Stomach (tissue), 9 donors: ENCODE data around the gene KCNQ1. TPM values are rescaled to one million over a fixed set of nuclear protein-coding genes. Genes with fewer than 3 reads are reported as not detected.

Experiments
- DNase-seq, 2 donors: peaks; one replicate each; pipeline versions ENCODE4 v3.0.0 to v3.0.0-alpha.2; 2013 to 2019
- H3K27ac ChIP-seq, 5 donors: fragments of 200-600 bp in 4 of 5; sonication (generic) in 4 of 5; one replicate each; pipeline ENCODE4 v1.5.1; 2013 to 2019; ENCODE audit warnings: mild to moderate bottlenecking in 1 of 5, moderate library complexity in 1 of 5
- H3K27me3 ChIP-seq, 3 donors: fragments of 200-600 bp; sonication (generic); one replicate each; pipeline ENCODE4 v1.5.1; 2017 to 2019; ENCODE audit warnings: mixed run types in 1 of 3
- H3K36me3 ChIP-seq, 4 donors: fragments of 200-600 bp; sonication (generic); 1 replicate in 3 of 4; 2 replicates in 1 of 4; pipeline ENCODE4 v1.5.1; 2016 to 2019
- H3K4me1 ChIP-seq, 4 donors: fragments of 200-600 bp; sonication (generic); one replicate each; pipeline ENCODE4 v1.5.1; 2016 to 2019
- H3K4me3 ChIP-seq, 4 donors: fragments of 200-600 bp; sonication (generic) in 3 of 4; one replicate each; pipeline ENCODE4 v1.5.1; 2016 to 2019; ENCODE audit warnings: mild to moderate bottlenecking in 1 of 4
- H3K9me3 ChIP-seq, 4 donors: fragments of 200-600 bp; sonication (generic); one replicate each; pipeline ENCODE4 v1.5.1; 2016 to 2019
- EP300 ChIP-seq: sonication (generic); formaldehyde crosslinking; IDR thresholded peaks from one replicate; pipeline ENCODE4 v1.6.1; 2017; ENCODE audit warnings: antibody characterized with exemption
- POLR2A ChIP-seq, 4 donors: fragments of 450-650 bp; IDR thresholded peaks; one replicate each; pipeline ENCODE4 v1.6.1; 2016; ENCODE audit warnings: antibody characterized with exemption in 4 of 4, control low read depth in 2 of 4, mild to moderate bottlenecking in 1 of 4, moderate library complexity in 1 of 4
- POLR2AphosphoS5 ChIP-seq, 3 donors: sonication (generic); formaldehyde crosslinking; IDR thresholded peaks; one replicate each; pipeline ENCODE4 v1.6.1; 2016; ENCODE audit warnings: antibody characterized with exemption in 3 of 3
- WGBS, 5 donors: extraction: QIAGEN DNeasy Blood & Tissue Kit in 3 of 5; methylation state at CpG; one replicate each; pipeline versions ENCODE4 v1.1.5 to v1.1.7; 2013 to 2018; 5-methylcytosine and 5-hydroxymethylcytosine counted together
- intact Hi-C: fragments of 100-400 bp; cut with DNase I; formaldehyde crosslinking; loops from one replicate; pipeline ENCODE4 v1.15.1; 2023; ENCODE audit warnings: low total_unique reads
- polyA plus RNA-seq, 3 donors: library from polyadenylated mRNA; stranded (reverse); fragments of 200-250 nt; gene quantifications; one replicate each; pipeline ENCODE4 v1.2.3, GENCODE V29; 2013
- total RNA-seq, 5 donors: library from RNA; depleted of rRNA; stranded (reverse); fragments of >200 nt; gene quantifications; one replicate each; pipeline versions ENCODE4 v1.1.0 to v1.2.3, GENCODE V29; 2014 to 2016
- TF ChIP-seq, protein P1 (sequence below), 7 experiments: fragments of 450-650 bp in 4 of 7; fragments of 200-600 bp in 3 of 7; sonication (generic) in 3 of 7; IDR thresholded peaks; one replicate each; pipeline ENCODE4 v1.5.1; 2016 to 2019; ENCODE audit warnings: antibody characterized with exemption in 7 of 7, control low read depth in 2 of 7, mild to moderate bottlenecking in 1 of 7
- donor health status: healthy with polysubstance abuse.
- donor health status: Bipolar disorder and iron deficiency.
- donor health status: healthy.

KCNQ1 gene
- total and polyA plus RNA-seq, 8 donors = 12.1 to 155 (median 49.0) TPM

DNA sequence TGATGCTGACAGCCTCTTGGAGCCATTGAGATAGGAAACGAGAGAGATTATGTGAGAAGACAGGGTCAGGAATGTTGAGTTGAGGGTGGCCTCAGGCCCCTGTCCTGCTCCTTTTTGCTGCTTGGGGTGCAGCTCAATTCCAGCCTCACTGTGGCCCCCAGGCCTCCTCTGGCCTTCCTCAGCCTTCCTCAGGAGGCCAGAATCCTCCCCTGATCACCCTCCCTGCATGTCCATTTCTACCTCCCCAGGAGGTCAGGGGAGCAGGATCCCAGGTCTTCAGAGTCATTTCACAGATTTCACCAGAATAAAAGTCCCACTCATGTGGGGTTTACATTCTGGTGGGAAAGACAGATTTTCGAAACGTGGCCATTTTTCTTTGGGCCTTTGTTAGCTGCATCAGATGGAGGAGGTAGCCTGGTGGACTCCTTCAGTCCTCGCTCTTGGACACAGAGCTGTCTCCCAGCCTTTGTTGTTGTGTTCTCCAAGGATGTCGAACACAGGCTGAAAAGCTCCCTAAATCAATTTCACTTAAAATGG lies 257.2 kb downstream of the KCNQ1 start:
- Histone ChIP-seq H3K27me3 (no peaks in the 10 kb centered on the region), H3K9me3 (no peaks in the 10 kb centered on the region), H3K36me3 (no peaks in the 10 kb centered on the region), H3K4me1 (peaks cover 0 to 47% (median 26%) of the 10 kb centered on the region in 4 donors), H3K27ac (peak overlapping the region in 1 of 5 donors; percentile 89), H3K4me3 (no peak overlapping the region)
- TF ChIP-seq, protein P1, sequence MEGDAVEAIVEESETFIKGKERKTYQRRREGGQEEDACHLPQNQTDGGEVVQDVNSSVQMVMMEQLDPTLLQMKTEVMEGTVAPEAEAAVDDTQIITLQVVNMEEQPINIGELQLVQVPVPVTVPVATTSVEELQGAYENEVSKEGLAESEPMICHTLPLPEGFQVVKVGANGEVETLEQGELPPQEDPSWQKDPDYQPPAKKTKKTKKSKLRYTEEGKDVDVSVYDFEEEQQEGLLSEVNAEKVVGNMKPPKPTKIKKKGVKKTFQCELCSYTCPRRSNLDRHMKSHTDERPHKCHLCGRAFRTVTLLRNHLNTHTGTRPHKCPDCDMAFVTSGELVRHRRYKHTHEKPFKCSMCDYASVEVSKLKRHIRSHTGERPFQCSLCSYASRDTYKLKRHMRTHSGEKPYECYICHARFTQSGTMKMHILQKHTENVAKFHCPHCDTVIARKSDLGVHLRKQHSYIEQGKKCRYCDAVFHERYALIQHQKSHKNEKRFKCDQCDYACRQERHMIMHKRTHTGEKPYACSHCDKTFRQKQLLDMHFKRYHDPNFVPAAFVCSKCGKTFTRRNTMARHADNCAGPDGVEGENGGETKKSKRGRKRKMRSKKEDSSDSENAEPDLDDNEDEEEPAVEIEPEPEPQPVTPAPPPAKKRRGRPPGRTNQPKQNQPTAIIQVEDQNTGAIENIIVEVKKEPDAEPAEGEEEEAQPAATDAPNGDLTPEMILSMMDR (IDR thresholded peaks at IDR 0.05) = no peak
- WGBS, 5 donors = 94 to 98% (median 96%) methylated on average over 5 of the region's 5 CpGs
- DNase-seq = no peak
- intact Hi-C loops = loop anchor here (10.0 kb wide), 1 partner anchor 173 kb away; no protein-coding TSS in a partner anchor

DNA sequence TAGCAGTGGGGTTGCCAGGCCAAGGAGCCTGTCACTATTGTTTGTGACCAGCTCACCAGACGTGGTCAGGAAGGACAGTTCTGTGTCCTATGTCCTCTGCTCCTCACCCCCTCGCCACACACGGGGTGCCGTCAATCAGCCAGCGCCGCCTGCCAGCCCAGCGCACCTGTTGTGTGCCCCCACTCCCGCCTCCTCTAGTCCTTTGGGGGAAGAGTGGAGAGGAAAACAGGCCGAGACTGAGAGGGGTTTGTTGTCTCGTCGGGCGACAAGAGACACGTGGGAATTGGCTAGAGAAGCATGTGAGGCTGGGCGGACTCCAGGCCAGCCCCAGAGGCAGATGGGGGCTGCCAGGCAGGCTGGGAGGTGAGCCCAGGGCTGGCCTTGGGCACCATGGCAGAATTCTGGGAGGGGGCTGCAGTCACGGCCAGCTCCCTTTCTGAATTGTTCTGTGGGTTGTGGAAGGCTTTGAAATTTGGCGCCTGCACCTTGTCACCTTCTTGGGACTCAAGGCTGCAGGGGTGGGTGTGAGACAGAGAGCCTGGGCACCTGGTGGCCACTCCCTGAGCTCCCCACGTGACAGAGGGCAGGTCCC lies 258.1 kb downstream of the KCNQ1 start:
- H3K27me3 ChIP-seq = no peaks in the 10 kb centered on the region
- TF ChIP-seq EP300 (no peak), POLR2AphosphoS5 (IDR thresholded peaks at IDR 0.05) (no peak), POLR2A (IDR thresholded peaks at IDR 0.05) (no peak)
- TF ChIP-seq, protein P1 (IDR thresholded peaks at IDR 0.05) = no peak
- no peak overlapping the region for H3K4me3 ChIP-seq
- no peak for DNase-seq
- peak overlapping the region in 1 of 5 donors; percentile 0 for H3K27ac ChIP-seq
- peaks cover 0 to 44% (median 23%) of the 10 kb centered on the region in 4 donors for H3K4me1 ChIP-seq
- no peaks in the 10 kb centered on the region for H3K36me3 ChIP-seq
- WGBS, 5 donors = 79 to 90% (median 89%) methylated on average over 14 to 17 of the region's 17 CpGs
- intact Hi-C loops = loop anchor here (10.0 kb wide), 1 partner anchor 172 kb away; no protein-coding TSS in a partner anchor
- H3K9me3 ChIP-seq = no peaks in the 10 kb centered on the region

DNA sequence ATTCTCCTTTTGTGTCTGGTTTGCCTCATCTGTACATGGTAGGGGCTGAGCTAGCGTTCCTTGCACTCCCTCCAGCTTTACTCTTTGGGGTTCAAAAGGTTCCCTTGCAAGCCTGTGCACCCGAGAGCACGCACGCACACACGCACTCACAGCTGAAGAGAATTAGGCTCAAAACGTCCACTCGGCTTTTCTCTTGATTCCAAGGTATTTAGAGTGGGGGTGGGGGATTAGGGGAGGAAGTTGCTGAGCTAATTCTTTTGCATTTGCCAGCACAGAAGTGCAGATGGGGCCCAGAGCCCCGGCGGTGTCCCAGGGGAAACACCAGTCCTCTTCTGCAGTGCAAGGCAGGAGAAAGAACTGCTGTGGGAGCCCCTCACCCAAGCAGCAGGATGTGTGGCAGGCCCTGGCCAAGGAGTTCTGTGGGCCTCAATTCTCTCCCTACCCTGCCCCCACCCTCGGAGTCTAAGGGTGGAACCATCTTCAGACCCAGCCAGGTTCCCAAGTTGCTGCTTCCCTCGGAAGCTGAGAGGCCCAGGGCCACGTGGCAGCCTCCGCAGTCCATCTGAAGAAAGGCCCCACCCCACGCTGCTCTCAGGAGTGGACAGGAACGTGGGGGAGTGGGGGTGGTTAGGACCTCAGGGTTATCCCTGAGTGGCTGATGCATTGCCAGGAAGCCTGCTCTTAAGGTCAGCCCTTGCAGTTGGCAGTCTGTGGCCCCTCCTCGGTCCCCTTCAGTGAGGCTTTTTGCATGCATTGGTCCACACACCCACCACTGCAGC lies 258.7 kb downstream of the KCNQ1 start:
- no peaks in the 10 kb centered on the region for H3K9me3 ChIP-seq
- no peak overlapping the region for H3K27ac ChIP-seq
- no peaks in the 10 kb centered on the region for H3K36me3 ChIP-seq
- intact Hi-C loops = loop anchor here (10.0 kb wide), 1 partner anchor 171 kb away; no protein-coding TSS in a partner anchor
- TF ChIP-seq POLR2A (IDR thresholded peaks at IDR 0.05) (no peak), EP300 (no peak), POLR2AphosphoS5 (IDR thresholded peaks at IDR 0.05) (no peak)
- TF ChIP-seq, protein P1 (IDR thresholded peaks at IDR 0.05) = no peak
- H3K27me3 ChIP-seq = no peaks in the 10 kb centered on the region
- WGBS, 5 donors = 53 to 74% (median 67%) methylated on average over 10 to 16 of the region's 16 CpGs
- peaks cover 0 to 42% (median 24%) of the 10 kb centered on the region in 4 donors for H3K4me1 ChIP-seq
- DNase-seq = peak in 1 of 2 donors; percentile 78
- H3K4me3 ChIP-seq = no peak overlapping the region

DNA sequence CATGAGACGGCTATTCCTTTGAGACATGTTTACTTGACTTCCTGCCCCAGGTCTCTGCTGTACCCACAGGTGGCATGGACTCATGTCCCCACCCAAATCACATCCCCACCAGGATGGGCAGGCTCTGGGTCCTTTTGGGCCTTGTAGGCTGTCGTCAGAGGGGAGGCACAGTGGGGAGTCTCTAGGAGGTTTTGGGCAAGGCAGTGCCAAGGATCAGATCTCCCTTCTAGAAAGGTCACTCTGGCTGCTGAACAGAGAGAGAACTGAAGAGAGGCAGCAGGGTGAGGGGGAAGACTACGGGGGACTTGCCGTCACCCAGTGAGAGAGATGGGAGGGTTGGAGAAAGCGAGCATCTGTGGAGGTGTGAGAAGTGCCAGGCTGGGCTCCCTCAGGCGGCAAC lies 259.5 kb downstream of the KCNQ1 start:
- DNase-seq = no peak
- intact Hi-C loops = loop anchor here (10.0 kb wide), 1 partner anchor 170 kb away; no protein-coding TSS in a partner anchor
- H3K4me3 ChIP-seq = no peak overlapping the region

More for the DNA sequence above, 259.5 kb downstream of the KCNQ1 start:
- Histone ChIP-seq H3K36me3 (no peaks in the 10 kb centered on the region), H3K27me3 (no peaks in the 10 kb centered on the region), H3K4me1 (peaks cover 0 to 45% (median 26%) of the 10 kb centered on the region in 4 donors), H3K27ac (no peak overlapping the region), H3K9me3 (no peaks in the 10 kb centered on the region)
- no peak for TF ChIP-seq EP300
- no peak for TF ChIP-seq POLR2AphosphoS5 (IDR thresholded peaks at IDR 0.05)
- TF ChIP-seq, protein P1 (IDR thresholded peaks at IDR 0.05) = no peak
- TF ChIP-seq POLR2A (IDR thresholded peaks at IDR 0.05) = no peak
- 94 to 97% (median 96%) methylated on average over 6 of the region's 6 CpGs for WGBS, 5 donors
